Astrocyte (in vitro differentiated cells and primary cell): Measurements from ENCODE around the gene DHRS4.
"Not testable (repeated sequence)": the region's sequence is repeated elsewhere in the genome, so short reads cannot be mapped to it uniquely, and the experiment has no call there.

Experiments
- EZH2 ChIP-seq: IDR thresholded peaks from 2 replicates; pipeline ENCODE4 v1.6.1; 2012; ENCODE audit warnings: mild to moderate bottlenecking, low read length, inconsistent platforms; ENCODE audit not compliant: insufficient read depth
- TF ChIP-seq, protein P1 (sequence below): IDR thresholded peaks from 2 replicates; pipeline ENCODE4 v1.5.1; 2011; ENCODE audit warnings: low read depth, mild to moderate bottlenecking, inconsistent platforms, low read length, moderate library complexity; ENCODE audit not compliant: insufficient read depth

GRCh38 chr14:23969130-23969480 is 15.5 kb downstream of the DHRS4 start:
- TF ChIP-seq EZH2, result not testable (repeated sequence)
- TF ChIP-seq, protein P1, sequence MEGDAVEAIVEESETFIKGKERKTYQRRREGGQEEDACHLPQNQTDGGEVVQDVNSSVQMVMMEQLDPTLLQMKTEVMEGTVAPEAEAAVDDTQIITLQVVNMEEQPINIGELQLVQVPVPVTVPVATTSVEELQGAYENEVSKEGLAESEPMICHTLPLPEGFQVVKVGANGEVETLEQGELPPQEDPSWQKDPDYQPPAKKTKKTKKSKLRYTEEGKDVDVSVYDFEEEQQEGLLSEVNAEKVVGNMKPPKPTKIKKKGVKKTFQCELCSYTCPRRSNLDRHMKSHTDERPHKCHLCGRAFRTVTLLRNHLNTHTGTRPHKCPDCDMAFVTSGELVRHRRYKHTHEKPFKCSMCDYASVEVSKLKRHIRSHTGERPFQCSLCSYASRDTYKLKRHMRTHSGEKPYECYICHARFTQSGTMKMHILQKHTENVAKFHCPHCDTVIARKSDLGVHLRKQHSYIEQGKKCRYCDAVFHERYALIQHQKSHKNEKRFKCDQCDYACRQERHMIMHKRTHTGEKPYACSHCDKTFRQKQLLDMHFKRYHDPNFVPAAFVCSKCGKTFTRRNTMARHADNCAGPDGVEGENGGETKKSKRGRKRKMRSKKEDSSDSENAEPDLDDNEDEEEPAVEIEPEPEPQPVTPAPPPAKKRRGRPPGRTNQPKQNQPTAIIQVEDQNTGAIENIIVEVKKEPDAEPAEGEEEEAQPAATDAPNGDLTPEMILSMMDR, result not testable (repeated sequence)
